Measurements from ENCODE around the gene CAMK1D. TPM values are rescaled to one million over a fixed set of nuclear protein-coding genes. Genes with fewer than 3 reads are reported as not detected.

Gene CAMK1D
- total and polyA plus RNA-seq, 10 of the 15 experiments (the other 5 are each of a cell fraction or from before 2014, with no cell fraction given): 2.1 to 35.5 (median 14.7) TPM

GRCh38 chr10:12645449-12645848 lies 296.1 kb downstream of the CAMK1D start:
- 97% methylated on average over 11 of the region's 11 CpGs for WGBS (ENCODE audit: insufficient coverage, insufficient replicate concordance, low lambda C conversion rate, missing lambda C conversion rate)

DNA sequence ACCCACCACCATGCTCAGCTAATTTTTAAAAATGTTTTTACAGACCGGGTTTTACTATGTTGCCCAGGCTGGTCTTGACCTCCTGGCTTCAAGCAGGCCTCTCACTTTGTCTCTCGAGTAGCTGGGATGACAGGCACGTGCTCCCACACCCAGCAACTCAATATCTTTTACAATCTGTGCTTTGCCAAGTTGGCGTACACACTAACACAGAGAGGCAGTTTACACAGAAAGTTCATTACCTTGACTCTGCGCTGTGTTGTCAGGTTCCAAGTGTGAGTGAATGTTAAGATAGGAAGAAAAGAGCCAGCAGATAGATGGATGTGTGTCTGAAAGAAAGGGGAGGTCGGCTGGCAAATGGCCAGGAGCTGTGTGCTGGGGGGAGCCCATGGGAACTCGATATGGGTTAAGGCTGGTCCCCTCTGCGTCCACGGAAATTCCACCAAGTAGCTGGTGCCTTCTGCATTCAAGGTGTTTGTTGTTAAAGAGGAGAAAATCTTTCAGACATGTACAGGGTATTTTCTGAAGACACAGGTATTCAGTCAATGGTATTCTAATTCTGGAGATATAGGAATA lies 299.8 kb downstream of the CAMK1D start:
- peaks cover 5% of the 10 kb centered on the region; the same call in 2 of the 3 replicates for H3K9me3 ChIP-seq (replicated peaks; ENCODE audit: control insufficient read depth, insufficient read depth, low read length)
- RAD21 ChIA-PET (ENCODE audit: unreplicated experiment): interaction anchor here (0.5 to 1.2 kb wide), 2 partner anchors 117 to 385 kb away, joined by 3 to 4 read pairs; no protein-coding TSS in a partner anchor
- TF ChIP-seq WRNIP1 (IDR thresholded peaks at IDR 0.05; ENCODE audit: borderline replicate concordance, low read depth, low read length): no peak
- no peak for TF ChIP-seq FOS (IDR thresholded peaks at IDR 0.05; ENCODE audit: borderline replicate concordance, extremely low read depth, insufficient read length)
- TF ChIP-seq, protein P1, sequence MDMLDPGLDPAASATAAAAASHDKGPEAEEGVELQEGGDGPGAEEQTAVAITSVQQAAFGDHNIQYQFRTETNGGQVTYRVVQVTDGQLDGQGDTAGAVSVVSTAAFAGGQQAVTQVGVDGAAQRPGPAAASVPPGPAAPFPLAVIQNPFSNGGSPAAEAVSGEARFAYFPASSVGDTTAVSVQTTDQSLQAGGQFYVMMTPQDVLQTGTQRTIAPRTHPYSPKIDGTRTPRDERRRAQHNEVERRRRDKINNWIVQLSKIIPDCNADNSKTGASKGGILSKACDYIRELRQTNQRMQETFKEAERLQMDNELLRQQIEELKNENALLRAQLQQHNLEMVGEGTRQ (IDR thresholded peaks at IDR 0.05; ENCODE audit: borderline replicate concordance, low read depth, low read length): no peak
- TF ChIP-seq EP300 (IDR thresholded peaks at IDR 0.05; ENCODE audit: borderline replicate concordance in 1 of 2, control insufficient read depth in 1 of 2, low read depth in 2 of 2, low read length in 2 of 2): no peak
- TF ChIP-seq, protein P2, sequence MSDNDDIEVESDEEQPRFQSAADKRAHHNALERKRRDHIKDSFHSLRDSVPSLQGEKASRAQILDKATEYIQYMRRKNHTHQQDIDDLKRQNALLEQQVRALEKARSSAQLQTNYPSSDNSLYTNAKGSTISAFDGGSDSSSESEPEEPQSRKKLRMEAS (IDR thresholded peaks at IDR 0.05; ENCODE audit: low read depth, low read length): no peak
- TF ChIP-seq TCF7 (IDR thresholded peaks at IDR 0.05; ENCODE audit: borderline replicate concordance): no peak
- TF ChIP-seq NFYA (IDR thresholded peaks at IDR 0.05; ENCODE audit: borderline replicate concordance, low read depth, low read length): no peak
- no peak for TF ChIP-seq CEBPB (IDR thresholded peaks at IDR 0.05; ENCODE audit: borderline replicate concordance in 1 of 2, low read depth in 2 of 2, low read length in 2 of 2)
- TF ChIP-seq ZNF274 (IDR thresholded peaks at IDR 0.05; ENCODE audit: insufficient read depth, insufficient read length): no peak
- no peak for TF ChIP-seq HDAC6 (IDR thresholded peaks at IDR 0.05; ENCODE audit: unreplicated experiment)
- TF ChIP-seq, protein P3, sequence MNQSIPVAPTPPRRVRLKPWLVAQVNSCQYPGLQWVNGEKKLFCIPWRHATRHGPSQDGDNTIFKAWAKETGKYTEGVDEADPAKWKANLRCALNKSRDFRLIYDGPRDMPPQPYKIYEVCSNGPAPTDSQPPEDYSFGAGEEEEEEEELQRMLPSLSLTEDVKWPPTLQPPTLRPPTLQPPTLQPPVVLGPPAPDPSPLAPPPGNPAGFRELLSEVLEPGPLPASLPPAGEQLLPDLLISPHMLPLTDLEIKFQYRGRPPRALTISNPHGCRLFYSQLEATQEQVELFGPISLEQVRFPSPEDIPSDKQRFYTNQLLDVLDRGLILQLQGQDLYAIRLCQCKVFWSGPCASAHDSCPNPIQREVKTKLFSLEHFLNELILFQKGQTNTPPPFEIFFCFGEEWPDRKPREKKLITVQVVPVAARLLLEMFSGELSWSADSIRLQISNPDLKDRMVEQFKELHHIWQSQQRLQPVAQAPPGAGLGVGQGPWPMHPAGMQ (IDR thresholded peaks at IDR 0.05; ENCODE audit: borderline replicate concordance): no peak

More at GRCh38 chr10:12645449-12645848, 296.1 kb downstream of the CAMK1D start:
- POLR2A ChIA-PET: interaction anchor here (0.6 kb wide), 1 partner anchor 28 kb away, joined by 5 read pairs; no protein-coding TSS in a partner anchor
- CTCF ChIA-PET: interaction anchor here (1.0 to 5.4 kb wide), 3 partner anchors 11 to 393 kb away, joined by 3 to 30 read pairs (median 4); no protein-coding TSS in a partner anchor
- Histone ChIP-seq H3K9ac (ENCODE audit: control insufficient read depth, insufficient read depth, low read length) (no peak overlapping the region), H3K4me3 (no peak overlapping the region), H3K4me2 (ENCODE audit: control insufficient read depth, insufficient read depth) (no peak overlapping the region), H3K27ac (ENCODE audit: control insufficient read depth, insufficient read depth) (no peak overlapping the region), H3K9me3 (replicated peaks; ENCODE audit: control insufficient read depth, insufficient read depth, low read length) (no peaks in the 10 kb centered on the region), H3K79me2 (ENCODE audit: control insufficient read depth, insufficient read depth, low read length) (no peaks in the 10 kb centered on the region), H3K36me3 (ENCODE audit: control insufficient read depth in 2 of 2, insufficient read depth in 2 of 2, low read length in 1 of 2) (no peaks in the 10 kb centered on the region), H3K4me1 (ENCODE audit: control insufficient read depth, insufficient read depth, low read length) (no peaks in the 10 kb centered on the region), H2AFZ (ENCODE audit: control insufficient read depth, low read depth, low read length) (no peak overlapping the region), H4K20me1 (ENCODE audit: control insufficient read depth, insufficient read depth) (no peaks in the 10 kb centered on the region), H3K27me3 (replicated peaks in 1 of 2; ENCODE audit: control insufficient read depth in 2 of 2, insufficient read depth in 2 of 2, low read length in 1 of 2) (no peaks in the 10 kb centered on the region)
- RAD21 ChIA-PET (ENCODE audit: unreplicated experiment): interaction anchor here (1.5 to 2.0 kb wide), 2 partner anchors 11 to 28 kb away, joined by 4 to 16 read pairs; no protein-coding TSS in a partner anchor
- TF ChIP-seq YY1 (IDR thresholded peaks at IDR 0.05; ENCODE audit: low read depth, low read length) (peak; percentile 51), GATAD2B (conservative IDR thresholded peaks at IDR 0.05; ENCODE audit: low read depth) (no peak)
- no peak for DNase-seq (ENCODE audit: low read depth, low spot score)
- no peak for FAIRE-seq
- intact Hi-C loops (cut with micrococcal nuclease; ENCODE audit: unreplicated experiment): no loop called here
- BruUV-seq (replicated peaks): no TSS peak
- SMC1A ChIA-PET (ENCODE audit: uncharacterized antibody, unreplicated experiment): interaction anchor here (1.0 to 3.6 kb wide), 6 partner anchors 9 to 27 kb away, joined by 3 to 21 read pairs (median 4); no protein-coding TSS in a partner anchor
- no peak for ATAC-seq
- in situ Hi-C loops (cut with MboI): no loop called here

More for the DNA sequence above, 299.8 kb downstream of the CAMK1D start:
- SMC1A ChIA-PET (ENCODE audit: uncharacterized antibody, unreplicated experiment): interaction anchor here (1.9 kb wide), 1 partner anchor 12 kb away, joined by 4 read pairs; no protein-coding TSS in a partner anchor
- intact Hi-C loops (cut with micrococcal nuclease; ENCODE audit: unreplicated experiment) (no loop called here), in situ Hi-C loops (cut with MboI) (no loop called here)
- H3K4me3 ChIP-seq: no peak overlapping the region
- no peaks in the 10 kb centered on the region for H3K36me3 ChIP-seq (ENCODE audit: control insufficient read depth in 2 of 2, insufficient read depth in 2 of 2, low read length in 1 of 2)
- no peak overlapping the region for H3K4me2 ChIP-seq (ENCODE audit: control insufficient read depth, insufficient read depth)
- ATAC-seq (no peak), DNase-seq (ENCODE audit: low read depth, low spot score) (no peak), FAIRE-seq (no peak)
- no peaks in the 10 kb centered on the region for H3K4me1 ChIP-seq (ENCODE audit: control insufficient read depth, insufficient read depth, low read length)
- H3K27ac ChIP-seq (ENCODE audit: control insufficient read depth, insufficient read depth): no peak overlapping the region
- CTCF ChIA-PET: interaction anchor here (1.0 kb wide), 1 partner anchor 434 kb away, joined by 3 read pairs; no protein-coding TSS in a partner anchor
- no TSS peak for BruUV-seq (replicated peaks)
- no peak overlapping the region for H2AFZ ChIP-seq (ENCODE audit: control insufficient read depth, low read depth, low read length)
- POLR2A ChIA-PET: no interaction called here
- H3K27me3 ChIP-seq (replicated peaks in 1 of 2; ENCODE audit: control insufficient read depth in 2 of 2, insufficient read depth in 2 of 2, low read length in 1 of 2): no peaks in the 10 kb centered on the region
- H3K79me2 ChIP-seq (ENCODE audit: control insufficient read depth, insufficient read depth, low read length): no peaks in the 10 kb centered on the region
- WGBS (ENCODE audit: insufficient coverage, insufficient replicate concordance, low lambda C conversion rate, missing lambda C conversion rate): 71% methylated on average over 9 of the region's 9 CpGs
- H3K9ac ChIP-seq (ENCODE audit: control insufficient read depth, insufficient read depth, low read length): no peak overlapping the region
- H4K20me1 ChIP-seq (ENCODE audit: control insufficient read depth, insufficient read depth): no peaks in the 10 kb centered on the region

All from GM12878 (cell line).